Endodermal cell (in vitro differentiated cells): ENCODE results near the gene ZNF680. TPM values are rescaled to one million over a fixed set of nuclear protein-coding genes. Genes with fewer than 3 reads are reported as not detected.
A peak's percentile ranks its signal among the peaks of the same experiment; 100 is the strongest.

Experiments used
- DNase-seq: peaks from one replicate; pipeline ENCODE4 v3.0.0-alpha.2; 2017
- H3K27ac ChIP-seq: 2 replicates; pipeline ENCODE4 v1.5.1; 2013; ENCODE audit warnings: mild to moderate bottlenecking, low read depth, low read length, moderate library complexity
- H3K27me3 ChIP-seq: 2 replicates; pipeline ENCODE4 v1.6.1; 2013; ENCODE audit warnings: mild to moderate bottlenecking, low read length, moderate library complexity; ENCODE audit not compliant: insufficient read depth, control insufficient read depth, poor library complexity, severe bottlenecking
- H3K36me3 ChIP-seq: 2 replicates; pipeline ENCODE4 v1.7.0; 2013; ENCODE audit warnings: mild to moderate bottlenecking, low read length, moderate library complexity; ENCODE audit not compliant: control insufficient read depth, insufficient read depth
- H3K4me1 ChIP-seq: one replicate; pipeline ENCODE4 v1.7.0; 2013; ENCODE audit warnings: low read length; ENCODE audit not compliant: control insufficient read depth, insufficient read depth
- H3K4me3 ChIP-seq: 2 replicates; pipeline ENCODE4 v1.5.1; 2013; ENCODE audit warnings: mild to moderate bottlenecking, low read length, moderate library complexity
- H3K9ac ChIP-seq: 2 replicates; pipeline ENCODE4 v1.6.1; 2013; ENCODE audit warnings: mild to moderate bottlenecking, low read length, moderate library complexity; ENCODE audit not compliant: poor library complexity, severe bottlenecking; ENCODE audit errors: extremely low read depth
- H3K9me3 ChIP-seq: 2 replicates; pipeline ENCODE4 v1.6.1; 2013; ENCODE audit warnings: mild to moderate bottlenecking, low read length, moderate library complexity; ENCODE audit not compliant: control insufficient read depth
- H3K27ac Mint-ChIP-seq: 2 replicates; pipeline ENCODE4 v1.8.0; 2020; ENCODE audit warnings: mixed read lengths
- H3K27me3 Mint-ChIP-seq: 2 replicates; pipeline ENCODE4 v1.8.0; 2021; ENCODE audit warnings: mild to moderate bottlenecking, mixed read lengths; ENCODE audit not compliant: insufficient read depth
- H3K36me3 Mint-ChIP-seq: 2 replicates; pipeline ENCODE4 v1.8.0; 2020; ENCODE audit warnings: low read depth, mixed read lengths
- H3K4me1 Mint-ChIP-seq: 2 replicates; pipeline ENCODE4 v1.8.0; 2020; ENCODE audit warnings: mixed read lengths
- H3K4me3 Mint-ChIP-seq: 2 replicates; pipeline ENCODE4 v1.8.0; 2020; ENCODE audit warnings: mild to moderate bottlenecking, moderate library complexity, mixed read lengths
- H3K9me3 Mint-ChIP-seq: 2 replicates; pipeline ENCODE4 v1.8.0; 2020; ENCODE audit warnings: mild to moderate bottlenecking, mixed read lengths
- CTCF ChIP-seq: fragments of 200-600 bp; sonication (generic); conservative IDR thresholded peaks from 2 replicates; pipeline ENCODE4 v1.5.0; 2021; ENCODE audit warnings: antibody characterized with exemption, mild to moderate bottlenecking
- WGBS, 2 experiments: methylation state at CpG; one replicate each; pipeline versions ENCODE4 v1.1.5 to v1.1.7; 2013; ENCODE audit warnings: missing lambda C conversion rate in 2 of 2, mixed read lengths in 1 of 2; ENCODE audit not compliant: insufficient coverage in 1 of 2, insufficient read length in 1 of 2; 5-methylcytosine and 5-hydroxymethylcytosine counted together
- total RNA-seq, 2 donors: library from RNA; stranded (reverse); fragmentation: NEBNext Ultra II Directional in 1 of 2; extraction: Animal tissue kit (Norgen Biotek cat#: 25700) in 1 of 2; gene quantifications; 2 replicates in 1 of 2; 3 replicates in 1 of 2; pipeline ENCODE4 v1.2.1, GENCODE V29; 2021

Gene ZNF680
- total RNA-seq, 2 donors from 2014 or later, result 14.6 to 19.5 TPM

GRCh38 chr7:64521409-64521984 lies 41.4 kb downstream of the ZNF680 start:
- Histone ChIP-seq H3K36me3 (peaks cover 62% of the 10 kb centered on the region), H3K27me3 (no peaks in the 10 kb centered on the region), H3K4me3 (peak overlapping the region; percentile 41), H3K9me3 (peaks cover 99% of the 10 kb centered on the region), H3K4me1 (no peaks in the 10 kb centered on the region), H3K9ac (no peak overlapping the region), H3K27ac (no peak overlapping the region)
- H3K36me3 Mint-ChIP-seq, result peaks cover 74% of the 10 kb centered on the region
- no peak overlapping the region for H3K27ac Mint-ChIP-seq
- peaks cover 87% of the 10 kb centered on the region for H3K9me3 Mint-ChIP-seq
- no peak for DNase-seq
- no peaks in the 10 kb centered on the region for H3K4me1 Mint-ChIP-seq
- no peak overlapping the region for H3K4me3 Mint-ChIP-seq
- no peaks in the 10 kb centered on the region for H3K27me3 Mint-ChIP-seq
- TF ChIP-seq CTCF, result no peak
- WGBS, 2 experiments, result 95 to 100% methylated on average over 1 to 2 of the region's 2 CpGs

- Mint-ChIP-seq H3K27ac (no peak overlapping the region), H3K27me3 (no peaks in the 10 kb centered on the region), H3K4me3 (no peak overlapping the region), H3K36me3 (peaks cover 57% of the 10 kb centered on the region), H3K4me1 (no peaks in the 10 kb centered on the region), H3K9me3 (peaks cover 86% of the 10 kb centered on the region)
- no peak for TF ChIP-seq CTCF
- DNase-seq, result no peak
- H3K9ac ChIP-seq, result no peak overlapping the region
- H3K9me3 ChIP-seq, result peaks cover 99% of the 10 kb centered on the region
- no peaks in the 10 kb centered on the region for H3K27me3 ChIP-seq
- WGBS, 2 experiments, result 63 to 65% methylated on average over 1 to 2 of the region's 2 CpGs
- H3K27ac ChIP-seq, result no peak overlapping the region
- H3K4me3 ChIP-seq, result peak overlapping the region; percentile 40
- H3K36me3 ChIP-seq, result peaks cover 48% of the 10 kb centered on the region
- no peaks in the 10 kb centered on the region for H3K4me1 ChIP-seq
These were observed 46.4 kb downstream of the ZNF680 start for GRCh38 chr7:64516451-64516850.

GRCh38 chr7:64515781-64516180 lies 47.1 kb downstream of the ZNF680 start:
- Histone ChIP-seq H3K9ac (no peak overlapping the region), H3K4me3 (peak overlapping the region; percentile 40), H3K4me1 (no peaks in the 10 kb centered on the region), H3K9me3 (peaks cover 99% of the 10 kb centered on the region), H3K36me3 (peaks cover 41% of the 10 kb centered on the region), H3K27me3 (no peaks in the 10 kb centered on the region), H3K27ac (no peak overlapping the region)
- Mint-ChIP-seq H3K9me3 (peaks cover 86% of the 10 kb centered on the region), H3K36me3 (peaks cover 52% of the 10 kb centered on the region), H3K27ac (no peak overlapping the region), H3K4me1 (no peaks in the 10 kb centered on the region), H3K27me3 (no peaks in the 10 kb centered on the region), H3K4me3 (no peak overlapping the region)
- WGBS, 2 experiments, result 89 to 94% methylated on average over 1 of the region's 1 CpG
- TF ChIP-seq CTCF, result no peak
- DNase-seq, result no peak
